NCI-H1930 (cell line): ENCODE results near the gene MAST2.
"Not testable (repeated sequence)": the region's sequence is repeated elsewhere in the genome, so short reads cannot be mapped to it uniquely, and the experiment has no call there.

Experiments used
- DNase-seq, 2 experiments: peaks; one replicate each; lab custom pipeline; 2025; lab: John Stamatoyannopoulos, UW

The MAST2 gene

DNA sequence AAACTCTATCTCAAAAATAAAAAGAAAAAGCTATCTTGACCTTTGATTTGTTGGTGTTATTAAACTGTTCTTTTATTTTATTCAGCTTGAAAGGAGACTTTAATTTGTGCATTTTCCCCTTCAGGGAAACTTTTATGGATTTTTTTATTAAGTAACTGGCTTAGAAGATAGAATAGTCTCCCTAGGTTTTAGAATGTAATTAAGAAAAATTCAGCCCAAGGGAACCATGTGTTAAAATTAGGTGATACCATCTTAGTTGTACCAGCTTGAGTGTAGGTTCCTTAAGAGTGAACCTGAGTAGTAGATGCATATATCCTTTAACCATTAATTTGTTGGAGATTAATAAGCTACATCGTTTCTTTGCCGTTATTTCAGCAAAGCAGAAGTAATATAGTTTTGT is 11.4 kb downstream of the MAST2 start:
- DNase-seq: no peak

DNA sequence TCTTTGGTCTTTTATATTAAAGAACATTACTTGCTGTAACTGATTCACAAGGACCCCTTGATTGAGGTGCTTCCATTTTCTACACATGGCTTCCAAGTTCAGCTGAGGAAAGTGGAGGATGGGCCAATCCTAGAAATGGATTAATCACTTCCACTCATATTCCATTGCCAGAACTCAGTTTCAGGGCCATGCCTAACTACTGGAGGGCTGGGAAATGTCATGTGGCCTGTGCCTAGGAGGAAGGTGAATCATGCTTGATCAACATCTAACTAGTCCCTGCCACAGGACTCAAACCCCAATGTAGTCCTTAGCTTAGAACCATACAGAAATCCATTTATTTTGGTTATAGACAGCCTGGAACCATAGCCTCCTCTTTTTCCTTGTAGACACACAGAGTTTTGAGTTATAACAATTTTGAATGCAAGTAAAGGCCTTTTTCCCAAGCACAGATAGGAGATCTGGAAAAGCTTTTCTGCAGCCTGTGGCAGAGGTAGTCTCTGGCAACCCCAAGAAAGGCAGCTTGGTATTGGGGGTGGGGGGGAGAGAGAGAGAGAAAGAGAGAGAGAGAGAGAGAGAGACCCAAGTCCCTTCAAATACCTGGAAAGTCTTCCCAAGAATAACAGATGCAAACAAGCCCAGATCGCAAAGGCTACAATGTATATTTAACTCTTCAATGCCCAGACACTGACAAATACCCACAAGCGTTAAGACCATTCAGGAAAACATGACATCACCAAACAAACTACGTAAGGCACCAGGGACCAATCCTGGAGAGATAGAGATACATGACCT is 12.5 kb downstream of the MAST2 start:
- no peak for DNase-seq

GRCh38 chr1:45820173-45820572 is 16.8 kb downstream of the MAST2 start:
- no peak for DNase-seq

DNA sequence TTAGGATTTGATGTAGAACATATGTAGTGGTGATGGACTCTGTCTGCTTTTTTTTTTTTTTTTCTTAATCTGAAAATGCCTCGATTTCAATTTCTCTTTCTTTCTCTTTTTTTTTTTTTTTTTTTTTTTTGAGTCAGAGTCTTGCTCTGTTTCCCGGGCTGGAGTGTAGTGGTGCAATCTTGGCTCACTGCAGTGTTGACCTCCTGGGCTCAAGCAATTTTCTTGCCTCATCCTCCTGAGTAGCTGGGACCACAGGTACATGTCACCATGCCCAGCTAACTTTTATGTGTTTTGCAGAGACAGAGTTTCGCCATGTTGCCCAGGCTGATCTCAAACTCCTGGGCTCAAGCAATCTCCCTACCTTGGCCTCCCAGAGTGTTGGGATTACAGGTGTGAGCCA is 17.4 kb downstream of the MAST2 start:
- DNase-seq: no peak

DNA sequence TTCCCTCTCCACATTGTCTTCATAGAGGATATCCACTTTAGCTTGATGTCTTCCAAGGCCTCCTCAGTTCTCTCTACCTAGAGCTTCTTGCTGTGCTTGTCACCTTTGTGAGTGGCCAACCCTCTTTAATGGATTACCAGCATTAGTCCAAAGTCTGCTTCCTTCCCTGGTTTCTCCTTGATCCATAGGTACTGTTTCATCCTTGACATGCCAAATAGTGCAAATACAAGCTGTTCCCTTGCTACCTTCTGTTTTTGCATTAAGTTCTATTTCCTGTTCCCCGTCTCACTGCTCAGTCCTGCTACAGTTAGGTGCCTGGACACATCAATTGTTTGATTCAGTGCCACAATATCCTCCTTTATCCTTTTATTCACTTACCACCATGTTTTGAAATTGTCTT is 19.2 kb downstream of the MAST2 start:
- no peak for DNase-seq

DNA sequence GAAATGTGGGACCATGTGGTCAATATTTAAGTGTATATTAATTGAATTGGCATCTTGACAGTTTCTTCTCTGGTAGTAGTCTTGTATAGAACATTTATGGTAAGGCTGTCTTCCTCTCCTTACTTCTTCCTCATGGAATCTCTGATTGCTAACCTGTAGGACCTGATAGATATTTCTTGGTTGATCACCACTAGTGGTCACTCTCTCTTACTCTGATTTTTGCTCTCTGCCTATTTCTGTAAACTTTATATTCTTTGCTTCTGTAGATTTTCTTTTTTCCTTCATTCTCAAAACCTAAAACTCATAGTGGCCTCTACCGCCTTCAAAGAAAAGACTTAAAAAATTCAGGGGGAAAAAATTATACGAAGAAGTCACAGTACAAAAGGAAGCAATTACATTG is 21.2 kb downstream of the MAST2 start:
- DNase-seq: no peak

- DNase-seq: no peak
Observed at GRCh38 chr1:45827256-45827655, 23.8 kb downstream of the MAST2 start.

GRCh38 chr1:45828841-45829240 is 25.4 kb downstream of the MAST2 start:
- no peak for DNase-seq

DNA sequence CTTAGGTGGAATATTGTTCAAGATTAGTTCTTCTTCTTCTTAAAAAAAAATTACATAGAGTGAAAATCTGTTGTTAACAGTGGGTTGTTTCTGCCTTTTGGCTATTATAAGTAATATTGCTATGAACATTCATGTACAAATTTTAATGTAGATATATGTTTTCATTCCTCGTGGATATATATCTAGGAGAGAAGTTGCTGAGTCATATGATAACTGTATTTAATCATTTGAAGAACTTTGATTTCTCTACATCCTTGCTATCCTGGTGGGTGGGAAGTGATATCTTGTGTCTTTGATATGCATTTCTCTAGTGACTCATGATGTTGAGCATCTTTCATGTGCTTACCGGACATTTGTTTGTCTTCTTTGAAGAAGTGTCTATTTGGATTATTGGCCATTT is 29.9 kb downstream of the MAST2 start:
- no peak for DNase-seq

DNA sequence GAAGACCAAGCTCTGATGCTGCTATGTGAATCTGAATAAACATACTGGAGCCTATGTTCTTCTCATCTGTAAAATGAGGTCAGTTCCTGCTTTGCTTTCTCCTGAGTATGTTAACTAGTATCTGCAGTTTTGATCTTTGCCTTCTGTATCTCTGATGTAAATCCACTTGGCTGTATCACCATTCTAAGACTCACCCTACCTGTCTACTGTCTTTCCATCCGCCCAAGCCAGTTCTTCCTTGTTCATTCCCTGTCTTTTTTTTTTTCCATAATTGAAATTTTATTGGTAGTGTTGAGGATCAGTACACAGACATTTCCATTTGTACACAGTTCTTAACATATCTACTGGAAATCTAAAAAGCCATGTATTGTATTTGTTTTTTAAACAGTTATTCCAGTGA is 31.3 kb downstream of the MAST2 start:
- DNase-seq: no peak

GRCh38 chr1:45836451-45836850 is 33.0 kb downstream of the MAST2 start:
- DNase-seq: no peak

- not testable (repeated sequence) for DNase-seq
Observed at GRCh38 chr1:45836861-45837260, 33.4 kb downstream of the MAST2 start.

- not testable (repeated sequence) for DNase-seq
Observed at GRCh38 chr1:45838322-45838721, 34.9 kb downstream of the MAST2 start.

GRCh38 chr1:45840704-45841103 is 37.3 kb downstream of the MAST2 start:
- DNase-seq: no peak

DNA sequence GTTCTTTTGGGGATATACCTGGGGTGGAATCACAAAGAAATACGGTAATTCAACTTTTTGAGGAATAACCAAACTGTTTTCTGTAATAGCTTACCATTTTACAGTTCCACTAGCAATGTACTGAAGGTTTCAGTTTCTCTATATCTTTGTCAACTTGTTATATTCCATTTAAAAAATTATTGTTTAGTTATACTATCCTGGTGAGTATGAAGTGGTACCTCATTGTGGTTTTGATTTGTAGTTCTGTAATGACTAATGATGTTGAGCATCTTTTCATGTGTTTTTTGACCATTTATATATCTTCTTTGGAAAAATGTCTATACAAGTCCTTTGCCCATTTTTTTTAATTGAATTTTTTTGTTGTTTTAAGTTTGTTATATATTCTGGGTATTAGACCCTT is 39.4 kb downstream of the MAST2 start:
- no peak for DNase-seq

DNA sequence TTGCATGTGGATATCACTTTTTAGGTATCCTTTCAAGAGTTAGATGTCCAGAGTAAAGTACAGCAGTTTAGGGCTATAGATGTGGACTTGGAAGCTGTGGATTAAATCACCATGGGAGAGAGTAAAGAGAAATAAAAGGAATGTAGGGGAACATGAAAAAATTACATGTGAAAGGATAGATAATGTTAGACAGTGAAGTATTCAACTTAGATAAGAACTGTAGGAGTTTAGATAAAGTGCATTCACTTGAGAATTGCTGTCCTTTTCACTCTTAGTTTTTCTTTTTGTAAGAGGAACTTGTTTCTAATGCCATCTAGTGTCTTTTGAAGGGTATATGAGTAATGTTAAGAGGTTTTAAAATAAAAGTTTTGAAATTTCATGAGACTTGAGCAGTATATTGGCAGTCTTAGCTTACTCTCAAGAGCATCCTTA is 40.1 kb downstream of the MAST2 start:
- no peak for DNase-seq

DNA sequence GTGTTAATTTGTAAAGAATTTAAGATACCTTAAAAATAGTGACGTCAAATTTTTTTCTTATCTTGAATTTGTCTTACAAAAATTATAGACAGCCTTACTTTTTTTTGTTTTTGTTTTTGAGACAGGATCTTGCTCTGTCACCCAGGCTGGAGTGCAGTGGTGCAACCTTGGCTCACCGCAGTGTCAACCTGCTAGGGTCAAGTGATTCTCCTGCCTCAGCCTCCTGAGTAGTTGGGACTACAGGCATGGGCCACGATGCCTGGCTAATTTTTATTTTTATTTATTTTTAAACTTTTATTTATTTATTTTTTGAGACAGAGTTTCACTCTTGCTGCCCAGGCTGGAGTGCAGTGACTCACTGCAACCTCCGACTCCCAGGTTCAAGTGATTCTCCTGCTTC is 40.6 kb downstream of the MAST2 start:
- DNase-seq: not testable (repeated sequence)

- no peak for DNase-seq
Observed at GRCh38 chr1:45846931-45847330, 43.5 kb downstream of the MAST2 start.

DNA sequence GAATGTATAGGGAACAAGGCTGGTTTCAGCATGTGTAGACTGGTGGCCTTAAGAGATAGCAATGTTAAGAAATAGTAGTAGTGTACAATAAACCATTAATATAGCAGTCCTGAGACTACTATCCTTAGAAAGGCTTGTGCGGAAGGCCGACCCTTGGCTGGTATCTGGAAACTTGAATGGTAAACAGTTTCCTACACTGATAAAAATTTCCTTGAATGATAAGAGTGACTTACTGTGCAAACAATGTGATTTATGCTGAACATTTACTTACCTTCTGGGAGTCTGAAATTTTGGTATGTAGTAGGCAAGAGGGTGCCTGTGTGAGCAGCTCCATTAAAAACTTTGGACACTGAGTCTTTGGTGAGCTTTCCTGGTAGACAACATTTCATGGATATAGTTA is 44.7 kb downstream of the MAST2 start:
- no peak for DNase-seq

DNA sequence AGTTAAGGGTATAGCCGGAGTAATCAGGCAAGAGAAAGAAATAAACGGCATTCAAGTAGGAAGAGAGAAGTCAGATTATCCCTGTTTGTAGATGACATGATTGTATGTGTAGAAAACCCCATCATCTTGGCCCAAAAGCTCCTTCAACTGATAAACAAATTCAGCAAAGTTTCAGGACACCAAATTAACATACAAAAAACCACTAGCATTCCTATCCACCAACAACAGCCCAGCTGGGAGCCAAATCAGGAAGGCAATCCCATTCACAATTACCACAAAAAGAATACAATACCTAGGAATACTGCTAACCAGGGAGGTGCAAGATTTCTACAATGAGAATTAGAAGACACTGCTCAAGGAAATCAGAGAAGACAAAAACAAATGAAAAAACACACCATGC is 45.3 kb downstream of the MAST2 start:
- DNase-seq: no peak

DNA sequence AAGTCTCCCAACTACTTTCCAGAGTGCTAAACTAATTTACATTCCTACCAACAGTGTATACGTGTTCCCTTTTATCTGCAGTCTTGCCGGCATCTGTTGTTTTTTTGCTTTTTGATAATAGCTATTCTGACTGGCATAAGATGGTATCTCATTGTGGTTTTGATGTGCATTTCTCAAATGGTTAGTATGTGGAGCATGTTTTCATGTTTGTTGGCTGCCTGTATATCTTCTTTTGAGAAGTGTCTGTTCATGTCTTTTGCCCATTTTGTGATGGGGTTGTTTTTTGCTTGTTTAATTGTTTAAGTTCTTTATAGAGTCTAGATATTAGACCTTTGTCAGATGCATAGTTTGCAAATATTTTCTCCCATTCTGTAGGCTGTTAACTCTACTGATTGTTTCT is 46.6 kb downstream of the MAST2 start:
- no peak for DNase-seq

GRCh38 chr1:45854724-45855123 is 51.3 kb downstream of the MAST2 start:
- no peak for DNase-seq

DNA sequence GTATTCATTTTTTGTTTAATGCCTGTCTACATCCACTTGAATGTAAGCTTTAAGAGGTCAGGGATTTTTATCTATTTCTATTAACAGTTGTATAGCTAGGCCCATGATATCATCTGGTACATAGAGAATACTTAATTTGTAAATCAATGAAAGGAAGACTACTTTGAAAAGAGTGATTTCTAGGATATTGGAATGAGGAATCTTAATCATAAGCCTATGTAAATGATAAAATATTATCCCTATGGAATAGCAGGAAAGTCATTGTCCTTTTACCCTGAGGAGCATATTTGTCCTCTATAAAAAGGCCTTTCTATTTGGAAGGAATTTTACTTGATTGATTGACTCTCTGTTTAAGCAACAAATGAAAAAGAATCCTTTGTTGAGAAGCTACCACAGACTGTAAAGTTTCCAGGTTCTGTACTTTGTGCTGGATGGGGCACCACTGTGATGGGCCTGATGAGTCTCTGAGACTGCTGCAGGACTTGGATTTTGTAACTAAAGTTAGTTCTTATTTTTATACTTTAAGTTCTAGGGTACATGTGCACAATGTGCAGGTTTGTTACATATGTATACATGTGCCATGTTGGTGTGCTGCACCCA is 53.8 kb downstream of the MAST2 start:
- DNase-seq: no peak
